Measurements from ENCODE around the gene FOXF1. TPM values are rescaled to one million over a fixed set of nuclear protein-coding genes. Genes with fewer than 3 reads are reported as not detected.
A peak's percentile ranks its signal among the peaks of the same experiment; 100 is the strongest.

FOXF1 gene
- total and polyA plus RNA-seq, 2 of the 13 experiments (the other 11 are each of a cell fraction or from before 2014, with no cell fraction given), result not detected

DNA sequence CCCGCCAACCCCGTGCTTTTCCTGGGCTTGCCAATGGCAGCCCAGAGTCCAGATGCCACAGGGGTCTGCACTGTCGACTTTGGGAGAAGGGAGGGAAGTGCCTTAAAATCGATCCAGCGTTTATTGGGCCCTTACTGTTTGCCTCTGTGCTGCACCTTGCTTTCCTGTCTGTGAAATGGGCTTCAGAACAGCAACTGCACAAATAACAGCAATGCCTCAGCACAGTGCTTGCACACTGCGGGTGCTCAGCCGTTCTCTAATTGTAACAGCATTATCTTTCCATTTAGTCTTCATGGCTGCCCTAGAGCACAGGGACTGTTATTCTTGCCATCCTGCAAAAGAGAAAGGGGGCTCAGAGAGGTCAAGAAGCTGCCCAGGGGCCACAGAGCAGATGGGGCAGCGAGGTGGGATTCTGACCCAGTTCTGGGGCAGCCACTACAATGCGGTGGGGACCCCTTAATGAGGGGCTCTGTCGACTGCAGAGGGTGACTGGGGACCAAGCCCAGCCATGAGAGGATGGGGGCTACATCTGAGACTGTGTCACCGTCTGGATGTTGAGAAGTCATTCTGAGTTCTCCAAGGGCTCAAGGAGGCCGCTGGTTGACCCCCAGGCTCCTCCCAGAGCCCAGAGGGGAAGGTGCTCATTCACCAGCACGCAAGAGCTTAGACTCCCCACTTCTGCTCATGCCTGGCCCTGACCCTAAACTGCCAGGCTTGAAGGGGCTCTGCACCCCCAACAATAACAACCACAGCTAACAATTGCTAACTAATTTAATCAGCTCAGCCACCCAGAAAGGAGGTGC lies 9.4 kb upstream of the FOXF1 start:
- no peaks in the 10 kb centered on the region for H3K36me3 ChIP-seq (replicated peaks in 1 of 2; ENCODE audit: control insufficient read depth in 1 of 2, insufficient read depth in 2 of 2, low read length in 2 of 2)
- ChIA-PET POLR2A (no interaction called here), CTCF (ENCODE audit: low intra/inter-chr PET ratio, low total read pairs) (no interaction called here)
- H3K9ac ChIP-seq (ENCODE audit: insufficient read depth, low read depth, low read length), result no peak overlapping the region
- no peak for TF ChIP-seq ZNF12 (CRISPR knock-in tag; IDR thresholded peaks at IDR 0.05)
- TF ChIP-seq ZNF768 (CRISPR knock-in tag; IDR thresholded peaks at IDR 0.05), result peak; percentile 81
- peak; percentile 67 for TF ChIP-seq ZNF629 (CRISPR knock-in tag; conservative IDR thresholded peaks at IDR 0.05)
- H3K27me3 ChIP-seq (ENCODE audit: control insufficient read depth in 1 of 2, insufficient read depth in 2 of 2, low read length in 2 of 2), result peaks cover 23 to 90% of the 10 kb centered on the region in 2 experiments
- ATAC-seq, result no peak
- no peak overlapping the region for H3K27ac ChIP-seq (ENCODE audit: extremely low read length, insufficient read depth, low read length)
- no peak overlapping the region for H2AFZ ChIP-seq (ENCODE audit: low read length)
- FAIRE-seq, result no peak
- no TSS peak for BruUV-seq (replicated peaks)
- intact Hi-C loops (cut with micrococcal nuclease; ENCODE audit: unreplicated experiment), result no loop called here
- H4K20me1 ChIP-seq (ENCODE audit: insufficient read depth, low read length), result no peaks in the 10 kb centered on the region; the same call in 1 of the 2 replicates
- H3K9me3 ChIP-seq (ENCODE audit: low read length), result no peaks in the 10 kb centered on the region
- no peak overlapping the region for H3K4me2 ChIP-seq (ENCODE audit: low read depth, low read length)
- no peak overlapping the region for H3K4me3 ChIP-seq (replicated peaks in 1 of 3; ENCODE audit: insufficient read depth in 1 of 3, low read depth in 2 of 3, low read length in 3 of 3)
- no peak for DNase-seq (ENCODE audit: low spot score)
- H3K4me1 ChIP-seq (ENCODE audit: insufficient read depth, low read length), result peaks cover 9% of the 10 kb centered on the region; the same call in 1 of the 2 replicates
- in situ Hi-C loops (cut with HindIII; ENCODE audit: extremely low pct_ligation_motif_present, low pct_unique_long_range_greater_than_20kb), result loop anchor here (25.0 kb wide), 1 partner anchor 689 kb away; no protein-coding TSS in a partner anchor
- 0% methylated on average over 9 of the region's 13 CpGs for WGBS (ENCODE audit: low lambda C conversion rate)
- H3K79me2 ChIP-seq (ENCODE audit: insufficient read depth, low read length), result no peaks in the 10 kb centered on the region

DNA sequence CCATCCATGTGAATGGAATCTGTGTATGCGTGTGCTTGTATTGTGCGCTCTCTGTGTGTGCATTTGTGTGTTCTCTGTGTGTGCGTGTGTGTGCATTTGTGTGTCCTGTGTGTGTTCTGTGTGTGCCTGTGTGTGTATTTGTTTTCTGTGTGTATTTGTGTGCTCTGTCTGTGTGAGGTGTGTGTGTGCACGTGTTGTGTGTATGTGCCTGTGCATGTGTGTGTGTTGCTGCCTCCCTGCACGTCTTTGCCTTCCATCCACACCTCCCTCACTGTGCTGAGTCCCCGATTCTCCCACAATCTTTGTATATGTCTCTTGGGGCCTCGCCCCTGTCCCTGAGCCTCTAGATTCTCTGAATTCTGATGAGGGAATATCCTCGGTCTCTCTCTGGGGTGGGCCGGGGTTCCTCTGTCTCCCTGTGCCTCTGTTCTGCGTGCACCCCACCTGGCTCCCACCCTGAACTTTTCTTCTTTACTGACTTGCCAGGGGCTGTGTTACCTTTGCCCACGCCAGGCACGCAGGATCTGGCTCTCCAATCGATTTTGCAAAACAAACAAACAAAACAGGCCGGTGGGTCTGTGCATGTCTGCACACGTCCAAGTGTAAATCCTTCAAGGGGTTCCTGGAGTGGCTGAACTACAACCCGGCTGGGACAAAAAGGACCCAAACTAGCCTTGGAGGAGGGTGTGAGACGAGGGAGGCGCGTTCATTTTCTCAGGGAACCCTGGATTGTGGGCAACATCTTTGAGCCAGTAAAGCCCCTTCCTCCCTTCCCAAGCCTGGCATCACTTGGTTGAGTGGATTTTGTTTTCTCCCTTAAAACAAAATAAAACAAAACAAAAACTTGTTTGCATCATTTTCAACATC lies 8.1 kb upstream of the FOXF1 start:
- POLR2A ChIA-PET, result no interaction called here
- in situ Hi-C loops (cut with HindIII; ENCODE audit: extremely low pct_ligation_motif_present, low pct_unique_long_range_greater_than_20kb), result loop anchor here (25.0 kb wide), 1 partner anchor 690 kb away; no protein-coding TSS in a partner anchor
- FAIRE-seq, result no peak
- TF ChIP-seq ZNF136 (CRISPR knock-in tag; IDR thresholded peaks at IDR 0.05; ENCODE audit: low read depth), result no peak
- TF ChIP-seq EZH2 (conservative IDR thresholded peaks at IDR 0.05; ENCODE audit: low read depth, low read length), result 0 out of 2 replicates have a peak, but pooled peaks have one; percentile 86
- TF ChIP-seq, protein P1, sequence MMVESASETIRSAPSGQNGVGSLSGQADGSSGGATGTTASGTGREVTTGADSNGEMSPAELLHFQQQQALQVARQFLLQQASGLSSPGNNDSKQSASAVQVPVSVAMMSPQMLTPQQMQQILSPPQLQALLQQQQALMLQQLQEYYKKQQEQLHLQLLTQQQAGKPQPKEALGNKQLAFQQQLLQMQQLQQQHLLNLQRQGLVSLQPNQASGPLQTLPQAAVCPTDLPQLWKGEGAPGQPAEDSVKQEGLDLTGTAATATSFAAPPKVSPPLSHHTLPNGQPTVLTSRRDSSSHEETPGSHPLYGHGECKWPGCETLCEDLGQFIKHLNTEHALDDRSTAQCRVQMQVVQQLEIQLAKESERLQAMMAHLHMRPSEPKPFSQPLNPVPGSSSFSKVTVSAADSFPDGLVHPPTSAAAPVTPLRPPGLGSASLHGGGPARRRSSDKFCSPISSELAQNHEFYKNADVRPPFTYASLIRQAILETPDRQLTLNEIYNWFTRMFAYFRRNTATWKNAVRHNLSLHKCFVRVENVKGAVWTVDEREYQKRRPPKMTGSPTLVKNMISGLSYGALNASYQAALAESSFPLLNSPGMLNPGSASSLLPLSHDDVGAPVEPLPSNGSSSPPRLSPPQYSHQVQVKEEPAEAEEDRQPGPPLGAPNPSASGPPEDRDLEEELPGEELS (CRISPR knock-in tag; IDR thresholded peaks at IDR 0.05), result 0 out of 2 replicates have a peak, but pooled peaks have one; percentile 23
- 0 out of 2 replicates have a peak, but pooled peaks have one; percentile 36 for TF ChIP-seq FOXA3 (CRISPR knock-in tag; IDR thresholded peaks at IDR 0.05)
- TF ChIP-seq, protein P2, sequence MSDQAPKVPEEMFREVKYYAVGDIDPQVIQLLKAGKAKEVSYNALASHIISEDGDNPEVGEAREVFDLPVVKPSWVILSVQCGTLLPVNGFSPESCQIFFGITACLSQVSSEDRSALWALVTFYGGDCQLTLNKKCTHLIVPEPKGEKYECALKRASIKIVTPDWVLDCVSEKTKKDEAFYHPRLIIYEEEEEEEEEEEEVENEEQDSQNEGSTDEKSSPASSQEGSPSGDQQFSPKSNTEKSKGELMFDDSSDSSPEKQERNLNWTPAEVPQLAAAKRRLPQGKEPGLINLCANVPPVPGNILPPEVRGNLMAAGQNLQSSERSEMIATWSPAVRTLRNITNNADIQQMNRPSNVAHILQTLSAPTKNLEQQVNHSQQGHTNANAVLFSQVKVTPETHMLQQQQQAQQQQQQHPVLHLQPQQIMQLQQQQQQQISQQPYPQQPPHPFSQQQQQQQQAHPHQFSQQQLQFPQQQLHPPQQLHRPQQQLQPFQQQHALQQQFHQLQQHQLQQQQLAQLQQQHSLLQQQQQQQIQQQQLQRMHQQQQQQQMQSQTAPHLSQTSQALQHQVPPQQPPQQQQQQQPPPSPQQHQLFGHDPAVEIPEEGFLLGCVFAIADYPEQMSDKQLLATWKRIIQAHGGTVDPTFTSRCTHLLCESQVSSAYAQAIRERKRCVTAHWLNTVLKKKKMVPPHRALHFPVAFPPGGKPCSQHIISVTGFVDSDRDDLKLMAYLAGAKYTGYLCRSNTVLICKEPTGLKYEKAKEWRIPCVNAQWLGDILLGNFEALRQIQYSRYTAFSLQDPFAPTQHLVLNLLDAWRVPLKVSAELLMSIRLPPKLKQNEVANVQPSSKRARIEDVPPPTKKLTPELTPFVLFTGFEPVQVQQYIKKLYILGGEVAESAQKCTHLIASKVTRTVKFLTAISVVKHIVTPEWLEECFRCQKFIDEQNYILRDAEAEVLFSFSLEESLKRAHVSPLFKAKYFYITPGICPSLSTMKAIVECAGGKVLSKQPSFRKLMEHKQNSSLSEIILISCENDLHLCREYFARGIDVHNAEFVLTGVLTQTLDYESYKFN (CRISPR knock-in tag; conservative IDR thresholded peaks at IDR 0.05), result peak; percentile 42; the same call in 1 of the 2 replicates
- TF ChIP-seq FOXP1 (IDR thresholded peaks at IDR 0.05), result no peak
- peak; percentile 21; the same call in 1 of the 2 replicates for TF ChIP-seq FOXP1 (CRISPR knock-in tag; IDR thresholded peaks at IDR 0.05)

More for the DNA sequence above, 8.1 kb upstream of the FOXF1 start:
- Histone ChIP-seq H4K20me1 (ENCODE audit: insufficient read depth, low read length) (no peaks in the 10 kb centered on the region; the same call in 1 of the 2 replicates), H3K9me3 (ENCODE audit: low read length) (no peaks in the 10 kb centered on the region), H3K36me3 (replicated peaks in 1 of 2; ENCODE audit: control insufficient read depth in 1 of 2, insufficient read depth in 2 of 2, low read length in 2 of 2) (no peaks in the 10 kb centered on the region), H3K4me3 (replicated peaks in 1 of 3; ENCODE audit: insufficient read depth in 1 of 3, low read depth in 2 of 3, low read length in 3 of 3) (no peak overlapping the region), H3K4me1 (ENCODE audit: insufficient read depth, low read length) (peaks cover 9% of the 10 kb centered on the region; the same call in 1 of the 2 replicates), H3K4me2 (ENCODE audit: low read depth, low read length) (no peak overlapping the region), H3K27ac (ENCODE audit: extremely low read length, insufficient read depth, low read length) (no peak overlapping the region), H3K27me3 (ENCODE audit: control insufficient read depth in 1 of 2, insufficient read depth in 2 of 2, low read length in 2 of 2) (peaks cover 25 to 90% of the 10 kb centered on the region in 2 experiments), H3K9ac (ENCODE audit: insufficient read depth, low read depth, low read length) (no peak overlapping the region), H2AFZ (ENCODE audit: low read length) (no peak overlapping the region), H3K79me2 (ENCODE audit: insufficient read depth, low read length) (no peaks in the 10 kb centered on the region)
- CTCF ChIA-PET (ENCODE audit: low intra/inter-chr PET ratio, low total read pairs), result no interaction called here
- DNase-seq (ENCODE audit: low spot score), result no peak
- intact Hi-C loops (cut with micrococcal nuclease; ENCODE audit: unreplicated experiment), result no loop called here
- 11% methylated on average over 19 of the region's 19 CpGs for WGBS (ENCODE audit: low lambda C conversion rate)
- peak; percentile 20; the same call in 2 of the 3 replicates for ATAC-seq
- BruUV-seq (replicated peaks), result no TSS peak

Measured in HepG2 (cell line).